ENCODE results near the gene LPIN2.
"Not testable (repeated sequence)": the region's sequence is repeated elsewhere in the genome, so short reads cannot be mapped to it uniquely, and the experiment has no call there.

Gene LPIN2

GRCh38 chr18:3008541-3008940 is 4.4 kb downstream of the LPIN2 start:
- peaks cover 2% of the 10 kb centered on the region; the same call in 1 of the 2 replicates for H3K36me3 ChIP-seq (ENCODE audit: low read length)
- H3K4me2 ChIP-seq (ENCODE audit: low read depth, low read length, poor library complexity, severe bottlenecking) = no peak overlapping the region
- H4K20me1 ChIP-seq (ENCODE audit: low read depth, low read length) = no peaks in the 10 kb centered on the region
- no peak overlapping the region for H3K4me3 ChIP-seq (ENCODE audit: insufficient read depth, low read length, poor library complexity, severe bottlenecking)
- H3K9me2 ChIP-seq (replicated peaks; ENCODE audit: insufficient read depth, low read length) = no peaks in the 10 kb centered on the region
- peaks cover 40% of the 10 kb centered on the region for H3K79me2 ChIP-seq (ENCODE audit: insufficient read depth, low read length)
- no peaks in the 10 kb centered on the region for H3K9me3 ChIP-seq (ENCODE audit: insufficient read depth, low read length)
- no peaks in the 10 kb centered on the region for H3K27me3 ChIP-seq (ENCODE audit: low read length)
- TF ChIP-seq CTCF (IDR thresholded peaks at IDR 0.05; ENCODE audit: insufficient read depth, low read length, poor library complexity, severe bottlenecking) (no peak), EZH2phosphoT487 (conservative IDR thresholded peaks at IDR 0.05; ENCODE audit: low read length) (no peak)
- no peak overlapping the region for H3K9ac ChIP-seq (ENCODE audit: low read length)
- H2AFZ ChIP-seq (ENCODE audit: low read depth, low read length, severe bottlenecking) = no peak overlapping the region
- H3F3A ChIP-seq (ENCODE audit: insufficient read depth) = no peaks in the 10 kb centered on the region
- no peak overlapping the region for H3K27ac ChIP-seq (ENCODE audit: low read depth, low read length)

GRCh38 chr18:3007491-3007890 is 5.5 kb downstream of the LPIN2 start:
- Histone ChIP-seq H3K4me2 (ENCODE audit: low read depth, low read length, poor library complexity, severe bottlenecking) (no peak overlapping the region), H3K27me3 (ENCODE audit: low read length) (no peaks in the 10 kb centered on the region), H3K9me3 (ENCODE audit: insufficient read depth, low read length) (no peaks in the 10 kb centered on the region), H3F3A (ENCODE audit: insufficient read depth) (no peaks in the 10 kb centered on the region), H3K27ac (ENCODE audit: low read depth, low read length) (no peak overlapping the region), H3K4me3 (ENCODE audit: insufficient read depth, low read length, poor library complexity, severe bottlenecking) (no peak overlapping the region), H2AFZ (ENCODE audit: low read depth, low read length, severe bottlenecking) (no peak overlapping the region), H3K9ac (ENCODE audit: low read length) (no peak overlapping the region), H4K20me1 (ENCODE audit: low read depth, low read length) (no peaks in the 10 kb centered on the region), H3K9me2 (replicated peaks; ENCODE audit: insufficient read depth, low read length) (no peaks in the 10 kb centered on the region), H3K36me3 (ENCODE audit: low read length) (peaks cover 2% of the 10 kb centered on the region; the same call in 1 of the 2 replicates), H3K79me2 (ENCODE audit: insufficient read depth, low read length) (peaks cover 45% of the 10 kb centered on the region)
- TF ChIP-seq CTCF (IDR thresholded peaks at IDR 0.05; ENCODE audit: insufficient read depth, low read length, poor library complexity, severe bottlenecking) (no peak), EZH2phosphoT487 (conservative IDR thresholded peaks at IDR 0.05; ENCODE audit: low read length) (no peak)

GRCh38 chr18:3005462-3005861 is 7.5 kb downstream of the LPIN2 start:
- peaks cover 2% of the 10 kb centered on the region; the same call in 1 of the 2 replicates for H3K36me3 ChIP-seq (ENCODE audit: low read length)
- H3K4me3 ChIP-seq (ENCODE audit: insufficient read depth, low read length, poor library complexity, severe bottlenecking) = no peak overlapping the region
- H2AFZ ChIP-seq (ENCODE audit: low read depth, low read length, severe bottlenecking) = no peak overlapping the region
- peaks cover 37% of the 10 kb centered on the region for H3K79me2 ChIP-seq (ENCODE audit: insufficient read depth, low read length)
- no peak overlapping the region for H3K9ac ChIP-seq (ENCODE audit: low read length)
- no peak overlapping the region for H3K27ac ChIP-seq (ENCODE audit: low read depth, low read length)
- TF ChIP-seq CTCF (IDR thresholded peaks at IDR 0.05; ENCODE audit: insufficient read depth, low read length, poor library complexity, severe bottlenecking) (no peak), EZH2phosphoT487 (conservative IDR thresholded peaks at IDR 0.05; ENCODE audit: low read length) (no peak)
- no peaks in the 10 kb centered on the region for H3K9me2 ChIP-seq (replicated peaks; ENCODE audit: insufficient read depth, low read length)
- no peaks in the 10 kb centered on the region for H3K27me3 ChIP-seq (ENCODE audit: low read length)
- H3K4me2 ChIP-seq (ENCODE audit: low read depth, low read length, poor library complexity, severe bottlenecking) = no peak overlapping the region
- no peaks in the 10 kb centered on the region for H3F3A ChIP-seq (ENCODE audit: insufficient read depth)
- H4K20me1 ChIP-seq (ENCODE audit: low read depth, low read length) = no peaks in the 10 kb centered on the region
- H3K9me3 ChIP-seq (ENCODE audit: insufficient read depth, low read length) = no peaks in the 10 kb centered on the region

- peaks cover 28% of the 10 kb centered on the region for H3K79me2 ChIP-seq (ENCODE audit: insufficient read depth, low read length)
- H3K27ac ChIP-seq (ENCODE audit: low read depth, low read length) = not testable (repeated sequence)
Observed at GRCh38 chr18:3003766-3004165, 9.2 kb downstream of the LPIN2 start.

More at GRCh38 chr18:3003766-3004165, 9.2 kb downstream of the LPIN2 start:
- not testable (repeated sequence) for H3K27me3 ChIP-seq (ENCODE audit: low read length); H3K9me3 ChIP-seq (ENCODE audit: insufficient read depth, low read length); H2AFZ ChIP-seq (ENCODE audit: low read depth, low read length, severe bottlenecking); H4K20me1 ChIP-seq (ENCODE audit: low read depth, low read length); H3K9me2 ChIP-seq (replicated peaks; ENCODE audit: insufficient read depth, low read length); H3F3A ChIP-seq (ENCODE audit: insufficient read depth); H3K4me2 ChIP-seq (ENCODE audit: low read depth, low read length, poor library complexity, severe bottlenecking); H3K4me3 ChIP-seq (ENCODE audit: insufficient read depth, low read length, poor library complexity, severe bottlenecking); H3K9ac ChIP-seq (ENCODE audit: low read length); H3K36me3 ChIP-seq (ENCODE audit: low read length)

All from SU-DHL-6 (cell line).